SK-N-MC (cell line): Measurements from ENCODE around the gene CAMTA1.

Experiments used
- EZH2 ChIP-seq: fragments of 200-600 bp; sonication (generic); IDR thresholded peaks from one replicate; pipeline ENCODE4 v1.6.1; 2017; ENCODE audit warnings: antibody characterized with exemption
- POLR2AphosphoS5 ChIP-seq: IDR thresholded peaks from 2 replicates; pipeline ENCODE4 v1.6.1; 2012; ENCODE audit warnings: mild to moderate bottlenecking, low read depth, low read length, borderline replicate concordance

DNA sequence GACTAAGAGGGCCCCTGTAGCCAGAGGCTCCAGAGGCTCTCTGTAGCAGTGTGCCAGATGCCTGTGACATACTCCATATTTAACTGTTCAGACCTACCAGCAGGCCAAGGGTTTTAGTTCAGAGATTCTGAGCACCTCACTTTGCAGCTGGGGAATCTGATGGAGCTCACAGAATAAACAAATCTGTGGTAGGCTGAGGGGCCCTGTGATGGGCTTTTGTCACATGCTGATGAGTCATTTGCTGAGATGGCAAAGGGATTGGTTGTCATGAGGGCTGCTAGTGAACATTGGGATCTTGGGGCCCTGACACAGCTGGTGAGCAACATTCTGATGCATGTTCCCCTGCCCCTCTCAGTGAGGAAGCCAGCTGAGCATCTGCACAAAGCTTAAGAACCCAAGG lies 482.2 kb downstream of the CAMTA1 start:
- TF ChIP-seq POLR2AphosphoS5 (no peak), EZH2 (no peak)
